IPS DF 4.7 (cell line): ENCODE measurements around the gene SLC25A48.
"Not testable (repeated sequence)": the region's sequence is repeated elsewhere in the genome, so short reads cannot be mapped to it uniquely, and the experiment has no call there.

Experiments
- DNase-seq: peaks from one replicate; pipeline ENCODE4 v3.0.0-alpha.2; 2013; ENCODE audit warnings: low spot score; ENCODE audit errors: extremely low read depth

Gene SLC25A48

DNA sequence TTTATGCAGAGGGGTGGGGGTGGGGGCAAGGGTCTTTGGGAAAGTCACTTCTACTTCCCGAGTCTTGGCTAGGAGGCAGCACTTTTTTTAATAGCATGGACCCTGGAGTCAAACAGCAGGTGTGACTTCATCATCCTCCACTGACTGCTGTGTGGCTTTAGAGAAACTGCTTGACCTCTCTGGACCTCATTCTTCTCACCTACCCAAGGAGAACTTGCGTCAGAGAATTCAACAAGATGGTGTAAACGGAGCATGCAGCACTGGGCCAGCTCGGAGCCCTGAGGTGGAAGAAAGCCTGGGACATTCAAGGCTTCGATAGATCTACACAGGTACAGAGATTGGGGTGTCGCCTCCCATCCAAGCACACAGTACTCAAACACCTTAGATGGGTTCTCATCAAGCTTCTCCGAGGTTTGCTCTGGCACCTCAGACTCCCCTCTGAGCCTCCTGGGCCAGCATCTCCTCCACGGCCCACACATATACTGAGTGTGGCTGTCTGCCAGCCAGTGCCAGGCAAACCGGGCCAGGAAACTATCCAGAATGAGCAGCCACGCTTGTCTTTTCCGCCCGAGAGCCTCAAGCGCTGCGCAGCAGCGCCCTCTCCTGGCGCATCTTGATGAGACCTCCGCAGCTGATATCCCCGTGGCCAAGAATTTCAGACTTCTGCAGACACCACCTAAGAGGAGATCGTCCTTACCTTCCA, 4.6 kb upstream of the SLC25A48 start:
- no peak for DNase-seq

DNA sequence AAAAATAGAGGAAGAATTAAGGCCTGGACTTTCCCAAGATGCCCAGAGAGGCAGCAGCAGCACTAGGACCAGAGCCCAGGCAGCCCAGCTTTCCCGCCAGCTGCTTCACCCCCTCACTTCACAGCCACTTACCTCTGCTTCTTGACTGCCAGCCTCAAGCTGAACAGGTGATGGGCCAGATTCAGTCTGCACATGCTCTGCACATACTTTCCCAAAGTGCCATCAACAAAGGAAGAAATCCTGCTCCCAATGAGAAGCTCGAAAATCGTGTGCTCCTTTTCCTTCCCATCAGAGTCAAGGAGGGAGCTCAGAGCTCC, 4.1 kb upstream of the SLC25A48 start:
- no peak for DNase-seq

DNA sequence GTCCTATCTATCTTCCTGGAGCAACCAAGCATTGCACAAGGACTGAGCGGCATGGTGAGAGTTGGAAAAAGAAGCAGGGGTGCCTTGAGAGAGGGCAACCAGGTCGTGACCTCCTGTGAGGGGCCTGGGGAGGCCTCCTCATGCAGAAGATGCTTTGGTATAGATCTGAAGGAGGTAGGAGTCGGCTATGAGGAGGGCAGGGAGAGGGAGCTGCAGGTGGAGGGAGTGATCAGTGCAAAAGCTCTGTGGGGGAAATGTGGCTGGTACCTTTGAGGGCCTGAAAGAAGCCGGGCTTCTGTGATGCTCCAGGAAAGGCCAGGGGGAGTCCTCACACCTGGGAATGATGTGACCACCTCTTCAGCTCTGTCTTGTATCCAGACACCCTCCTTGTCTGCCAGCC, 3.6 kb upstream of the SLC25A48 start:
- no peak for DNase-seq

DNA sequence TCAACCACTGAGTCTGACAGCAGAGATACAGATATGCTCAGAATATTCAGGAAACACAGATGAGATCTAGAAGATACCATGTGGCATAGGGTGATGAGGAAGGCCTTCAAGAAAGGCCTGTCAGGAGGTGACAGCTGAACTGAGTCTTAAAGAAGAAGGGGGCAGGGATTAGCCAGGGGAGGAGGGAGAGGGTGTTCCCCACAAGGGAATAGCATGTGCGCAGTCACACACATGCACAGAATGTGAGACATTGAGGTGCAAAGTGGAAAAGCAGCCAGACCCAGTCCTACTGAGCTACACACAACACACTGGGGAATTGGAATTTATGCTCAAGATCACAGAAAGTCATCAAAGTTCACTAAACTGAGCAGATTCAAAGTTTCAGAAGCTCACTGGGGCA, 3.0 kb upstream of the SLC25A48 start:
- no peak for DNase-seq

DNA sequence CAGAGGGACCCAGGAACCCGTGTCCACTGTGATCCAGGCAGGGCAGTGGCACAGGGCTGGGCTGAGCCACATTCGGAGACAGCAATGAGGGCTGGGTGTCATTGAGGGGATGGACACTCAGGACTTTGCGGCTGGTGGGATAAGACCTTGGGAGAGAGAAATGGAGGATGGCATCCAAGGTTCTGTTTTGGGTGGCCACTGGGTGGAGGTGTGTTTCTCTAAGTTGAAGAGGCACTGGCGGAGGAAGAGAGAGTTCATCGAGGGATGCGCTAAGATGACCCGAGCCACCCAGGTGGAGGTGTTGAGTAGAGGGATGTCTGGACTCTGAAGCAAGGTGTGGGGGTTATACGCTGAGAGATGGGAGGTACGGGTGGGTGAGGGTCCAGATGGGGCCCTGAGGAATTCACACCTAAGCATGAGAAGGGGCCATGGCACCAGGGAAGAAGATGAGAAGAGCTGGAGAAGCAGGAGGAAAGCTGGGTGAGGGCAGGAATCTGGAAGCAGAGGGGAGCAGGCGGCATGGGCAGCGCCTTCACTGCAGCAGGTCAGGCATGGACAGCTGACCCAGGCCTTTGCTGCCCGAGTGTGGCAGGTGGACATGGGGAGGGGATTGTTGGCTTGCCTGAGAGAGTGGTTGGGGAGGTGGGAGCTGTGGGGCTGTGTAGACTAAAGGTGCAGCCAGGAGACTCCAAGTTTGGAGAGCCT, 2.5 kb upstream of the SLC25A48 start:
- DNase-seq = no peak

DNA sequence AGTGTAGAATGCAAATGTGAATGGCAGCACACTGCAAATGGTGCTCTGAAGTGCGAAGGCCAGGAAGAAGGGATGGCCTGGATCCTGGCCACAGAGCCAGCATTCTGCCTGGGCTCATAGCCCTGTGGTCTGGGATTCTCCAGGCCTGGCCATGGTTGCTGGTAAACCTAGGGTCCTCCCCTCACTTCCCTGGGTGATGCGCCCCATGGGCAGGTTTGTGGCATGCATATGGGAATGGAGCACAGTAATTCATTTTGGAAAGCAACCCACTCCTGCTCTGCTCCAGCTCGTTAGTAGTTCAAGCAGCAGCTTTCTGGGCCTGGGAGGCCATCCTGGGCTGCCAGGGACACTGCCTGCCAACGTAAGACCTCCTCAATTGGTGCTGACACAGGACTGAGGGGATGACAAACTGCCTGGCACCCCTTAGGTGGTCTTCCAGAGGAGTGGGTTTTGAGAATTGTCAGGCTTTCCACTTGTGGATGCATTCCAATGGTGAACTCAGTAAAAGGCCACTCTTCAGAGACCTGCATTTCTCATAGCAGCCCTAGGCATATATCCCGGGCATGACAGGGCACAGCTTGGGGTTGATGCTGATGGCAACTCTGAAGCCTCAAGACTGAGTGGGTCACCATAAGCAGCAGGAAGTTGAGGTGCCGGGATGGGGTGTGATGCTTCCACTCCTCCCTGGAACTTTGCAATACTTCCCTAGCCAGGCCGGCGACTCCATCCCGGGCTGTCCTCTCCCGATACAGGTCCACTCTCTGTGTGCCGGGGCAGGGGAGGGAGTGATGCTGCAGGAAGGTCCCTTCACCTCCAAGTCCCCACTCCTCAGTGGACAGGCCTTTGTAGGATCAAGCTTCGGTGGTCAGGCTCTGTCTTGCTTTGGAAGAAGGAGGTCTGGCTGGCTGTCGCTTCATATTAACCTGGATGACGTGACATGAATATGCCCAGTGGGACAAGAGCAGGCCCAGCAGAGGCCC, 1.2 kb upstream of the SLC25A48 start:
- no peak for DNase-seq

DNA sequence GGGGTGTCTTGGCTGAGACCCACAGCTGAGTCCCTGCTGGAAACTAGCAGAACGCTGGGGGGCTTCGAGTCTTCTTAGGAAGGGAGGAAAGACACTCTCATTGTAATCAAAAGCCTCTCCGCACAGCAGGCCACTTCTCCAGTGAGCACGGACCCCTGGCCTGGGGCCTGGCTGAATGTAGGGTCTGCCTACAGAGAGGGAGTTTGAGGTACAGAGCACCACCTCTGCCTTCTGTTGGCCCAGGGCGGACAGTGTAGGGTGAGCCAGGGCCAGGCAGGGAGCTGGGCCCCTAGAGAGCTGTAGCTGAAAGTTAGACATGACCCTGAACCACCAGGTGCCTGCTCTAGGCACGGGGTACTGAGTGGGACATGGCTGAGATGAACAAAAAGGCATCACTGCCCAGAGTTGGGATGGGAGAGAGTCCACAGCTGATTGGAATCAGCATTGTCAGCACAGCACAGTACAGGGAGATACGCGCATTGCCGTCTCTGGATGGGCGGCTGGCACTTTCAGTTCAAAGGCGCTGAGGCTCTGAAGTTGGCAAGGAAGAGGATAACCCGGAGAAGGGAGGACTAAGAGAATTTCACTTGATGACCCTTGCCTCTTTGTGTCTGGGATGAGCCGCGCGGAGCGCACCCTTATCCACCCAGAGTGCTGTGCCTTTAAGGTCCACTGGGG, 363 bp upstream of the SLC25A48 start:
- DNase-seq = no peak

DNA sequence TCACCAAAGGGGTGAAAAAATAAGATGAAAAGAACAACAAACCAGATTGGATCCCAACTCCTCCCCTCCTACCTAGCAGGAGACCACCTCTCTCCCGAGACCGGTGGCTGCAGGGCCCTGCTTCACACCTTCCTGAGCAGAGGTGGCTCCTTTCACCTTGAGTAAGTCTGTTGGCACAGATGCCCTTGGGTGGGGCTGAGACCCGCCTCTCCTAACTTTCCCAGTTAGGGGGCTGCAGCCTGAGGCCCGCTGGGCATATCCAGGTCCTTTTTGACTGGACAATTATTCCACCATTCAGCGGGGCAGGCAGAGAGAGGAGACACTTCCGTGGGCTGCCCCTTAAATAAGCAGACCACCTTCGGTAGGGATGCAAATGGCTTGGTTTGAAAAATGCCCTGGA, 1.3 kb downstream of the SLC25A48 start:
- no peak for DNase-seq

DNA sequence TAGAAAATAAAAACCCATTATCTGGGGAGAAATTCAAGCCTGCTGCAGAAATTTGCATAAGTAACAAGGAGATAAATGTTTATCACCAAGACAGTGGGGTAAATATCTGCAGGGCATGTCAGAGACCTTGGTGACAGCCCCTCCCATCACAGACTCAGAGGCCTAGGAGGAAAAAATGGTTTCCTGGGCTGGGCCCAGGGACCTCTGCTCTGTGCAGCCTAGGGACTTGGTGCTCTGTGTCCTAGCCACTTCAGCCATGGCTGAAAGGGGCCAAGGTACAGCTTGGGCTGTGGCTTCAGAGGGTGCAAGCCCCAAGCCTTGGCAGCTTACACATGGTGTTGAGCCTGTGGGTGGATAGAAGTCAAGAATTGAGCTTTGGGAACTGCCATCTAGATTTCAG, 3.9 kb downstream of the SLC25A48 start:
- not testable (repeated sequence) for DNase-seq

DNA sequence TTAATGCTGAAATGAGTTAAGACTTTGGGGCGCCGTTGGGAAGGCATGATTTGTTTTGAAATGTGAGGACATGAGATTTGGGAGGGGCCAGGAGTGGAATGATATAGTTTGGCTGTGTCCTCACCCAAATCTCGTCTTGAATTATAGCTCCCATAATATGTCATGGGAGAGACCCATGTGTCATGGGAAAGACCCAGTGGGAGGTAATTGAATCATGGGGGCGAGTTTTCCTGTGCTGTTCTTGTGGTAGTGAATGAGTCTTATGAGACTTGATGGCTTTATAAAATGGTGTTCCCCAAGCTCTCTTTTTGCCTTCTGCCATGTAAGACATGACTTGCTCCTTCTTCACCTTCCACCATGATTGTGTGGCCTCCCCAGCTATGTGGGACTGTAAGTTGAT, 5.1 kb downstream of the SLC25A48 start:
- DNase-seq = no peak

DNA sequence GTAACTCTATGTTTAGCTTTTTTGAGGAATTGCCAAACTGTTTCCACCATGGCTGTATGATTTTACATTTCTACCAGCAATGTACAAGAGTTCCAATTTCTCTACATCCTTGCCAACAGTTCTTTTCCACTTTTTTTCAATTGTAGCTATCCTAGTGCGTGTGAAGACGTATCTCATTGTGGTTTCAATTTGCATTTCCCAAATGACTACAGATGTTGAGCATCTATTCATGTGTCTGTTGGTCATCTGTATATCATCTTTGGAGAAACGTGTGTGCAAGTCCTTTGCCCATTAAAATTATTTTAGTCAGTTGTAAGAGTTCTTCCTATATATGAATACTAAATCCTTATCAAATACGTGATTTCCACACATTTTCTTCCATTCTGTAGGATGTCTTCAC, 6.5 kb downstream of the SLC25A48 start:
- DNase-seq = no peak

DNA sequence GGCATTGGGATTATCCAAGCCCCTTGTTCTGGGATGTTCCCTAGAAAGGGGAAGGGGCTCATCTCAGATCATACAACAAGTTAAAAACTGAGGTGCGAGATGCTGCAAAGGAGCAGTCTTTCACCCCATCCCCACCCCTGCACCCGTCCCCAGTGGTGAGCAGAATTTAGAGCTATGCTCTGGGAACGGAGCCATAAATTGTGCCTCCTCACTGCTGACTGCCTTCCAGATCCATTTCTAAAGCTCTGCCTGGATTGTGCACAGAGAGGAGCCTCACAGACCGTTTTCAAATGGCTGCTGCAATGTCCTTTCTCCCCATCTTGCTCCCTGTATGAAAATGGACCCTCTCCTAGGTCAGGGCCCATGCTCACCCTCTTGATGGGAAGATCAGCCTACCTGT, 8.3 kb downstream of the SLC25A48 start:
- no peak for DNase-seq

DNA sequence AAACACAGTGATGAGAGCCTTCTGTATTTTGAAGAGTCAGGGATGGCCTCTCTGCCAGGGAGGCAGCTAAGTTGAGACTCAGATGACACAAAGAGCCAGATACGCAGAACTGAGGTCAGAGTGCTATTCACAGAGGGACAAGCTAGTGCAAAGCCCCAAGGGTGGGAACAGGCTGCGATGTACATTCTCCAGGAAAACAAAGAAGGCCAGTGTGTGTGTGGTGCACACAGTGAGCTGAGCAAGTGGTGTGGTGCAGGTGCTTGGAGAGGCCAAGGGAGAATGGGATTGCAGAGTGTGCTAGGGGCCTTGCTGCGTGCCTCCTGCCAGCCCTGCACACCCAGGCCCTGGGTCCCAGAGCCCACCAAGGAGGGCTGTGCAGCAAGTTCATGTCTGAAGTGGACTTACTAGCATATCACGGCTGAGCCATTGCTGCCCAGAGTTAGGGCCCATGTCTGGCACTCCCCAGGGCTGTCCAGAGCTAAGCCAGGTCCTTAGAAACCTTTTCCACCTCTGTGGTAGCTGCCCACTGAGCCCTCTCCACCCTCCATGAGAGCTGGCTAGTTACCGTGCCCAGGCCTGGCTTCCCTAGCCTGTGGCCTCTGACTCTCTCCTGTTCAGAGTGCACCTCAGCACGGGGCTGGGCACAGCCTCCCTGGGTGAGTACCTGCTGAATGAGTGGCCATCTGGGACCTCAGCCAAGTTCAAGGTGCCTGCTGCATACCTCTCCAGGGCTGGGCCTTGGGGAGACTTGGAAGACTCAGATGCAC, 9.3 kb downstream of the SLC25A48 start:
- DNase-seq = no peak

DNA sequence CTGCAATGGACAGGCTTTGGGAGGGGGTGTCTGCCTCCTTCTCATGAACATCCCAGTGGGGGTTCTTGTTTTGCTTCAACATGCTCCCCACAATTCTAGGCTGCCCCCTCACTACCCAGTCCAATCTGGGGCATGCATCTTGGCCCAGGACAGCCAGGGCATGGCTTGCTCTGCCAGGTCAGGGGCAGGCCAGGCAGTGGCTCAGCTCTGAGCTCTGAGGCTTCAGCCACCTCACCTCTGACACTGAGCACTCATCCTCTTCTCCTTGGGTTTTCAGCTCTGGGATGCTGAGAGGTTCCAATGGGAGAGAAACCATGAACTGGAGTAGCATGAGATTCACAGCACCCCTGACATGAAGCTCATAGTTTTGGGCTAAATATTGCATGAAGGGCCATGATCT, 11.8 kb downstream of the SLC25A48 start:
- no peak for DNase-seq

DNA sequence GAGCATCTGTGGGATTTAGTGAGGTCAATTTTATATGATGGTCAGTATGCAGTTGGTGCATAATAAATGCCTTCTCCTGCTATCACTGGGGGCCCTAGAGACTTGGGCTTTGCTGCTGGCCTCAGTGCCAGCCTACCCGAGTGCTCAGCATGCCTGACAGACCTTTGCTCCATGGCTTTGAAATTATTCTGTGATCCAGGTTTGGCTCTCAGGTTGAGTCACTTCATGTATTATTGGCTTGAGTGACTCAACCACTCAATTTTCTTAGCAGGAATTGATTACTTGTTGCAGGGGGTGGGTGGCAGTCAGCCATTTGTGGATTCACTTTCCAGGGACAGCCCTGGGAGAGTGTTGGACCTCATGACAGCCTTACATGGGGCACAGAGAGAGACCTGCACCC, 13.5 kb downstream of the SLC25A48 start:
- DNase-seq = no peak

DNA sequence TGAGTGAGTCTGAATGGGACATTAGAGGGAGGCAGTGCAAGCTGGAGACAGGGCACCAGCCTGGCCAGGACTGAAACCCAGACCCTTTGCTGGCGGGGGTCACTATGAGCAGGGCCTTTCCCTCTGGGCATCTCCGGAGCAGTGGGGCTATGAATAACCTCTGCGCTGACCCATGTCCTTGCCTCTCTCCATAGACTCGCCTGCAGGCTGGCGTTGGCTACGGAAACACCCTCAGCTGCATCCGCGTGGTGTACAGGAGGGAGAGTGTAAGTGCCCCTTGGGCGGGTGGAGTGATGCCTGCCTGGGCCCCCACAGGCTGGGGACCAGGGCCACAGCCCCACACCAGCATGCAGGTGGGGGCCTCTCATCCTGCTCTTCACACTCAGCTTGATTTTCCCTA, 15.8 kb downstream of the SLC25A48 start:
- DNase-seq = no peak

DNA sequence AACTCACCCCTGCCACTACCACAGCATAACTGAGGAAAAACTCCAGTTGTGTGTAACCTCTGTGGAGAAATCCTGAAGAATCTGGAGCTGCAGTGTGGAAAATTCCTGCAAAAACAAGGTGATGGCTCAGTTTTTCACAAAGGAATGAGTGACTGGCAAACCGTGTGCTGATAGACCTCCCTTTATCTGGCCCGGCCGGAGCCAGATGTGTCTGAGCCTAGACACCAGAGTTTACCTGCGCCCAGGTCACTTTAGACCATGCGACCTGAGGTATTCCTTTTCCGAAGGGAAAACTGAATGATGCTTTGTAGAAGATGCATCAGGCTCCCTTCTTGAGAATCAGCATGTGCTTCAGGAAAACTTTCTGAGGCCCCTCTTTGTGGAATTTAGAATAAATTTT, 16.2 kb downstream of the SLC25A48 start:
- DNase-seq = no peak

DNA sequence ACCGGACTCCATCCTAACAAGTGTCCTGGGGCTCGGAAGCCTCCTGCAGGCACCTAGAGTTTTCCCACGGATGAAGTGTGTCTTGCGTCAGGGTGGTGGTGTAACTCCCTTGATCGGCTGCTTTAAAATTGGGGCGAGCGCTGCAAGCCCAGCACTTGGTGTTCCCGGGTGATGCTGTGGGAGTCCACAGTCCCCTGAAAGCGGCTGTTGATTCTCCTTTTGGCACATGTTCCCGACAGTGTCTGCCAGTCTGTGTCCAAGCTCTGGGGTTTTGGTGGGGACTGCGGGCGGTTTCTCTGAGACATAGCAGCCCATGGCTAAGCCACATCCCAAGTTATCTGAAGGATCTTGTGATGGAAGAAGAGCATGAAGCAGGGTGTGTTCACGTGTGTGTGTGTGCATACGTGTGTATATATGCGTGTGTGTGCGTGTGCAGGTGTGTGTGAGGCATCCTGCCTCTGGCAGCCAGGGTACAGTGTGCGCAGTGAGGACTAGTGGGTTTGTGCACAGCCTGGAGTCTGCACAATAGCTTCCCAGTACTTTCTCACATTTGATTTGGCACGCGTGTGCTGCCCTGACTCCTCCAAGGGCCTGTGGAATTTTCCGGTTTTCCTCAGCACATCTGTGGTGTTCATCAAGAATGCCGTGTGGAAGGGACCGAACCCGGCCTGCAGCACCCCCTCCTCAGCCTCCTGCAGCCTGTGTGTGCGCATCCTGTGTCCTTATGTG, 16.9 kb downstream of the SLC25A48 start:
- no peak for DNase-seq

DNA sequence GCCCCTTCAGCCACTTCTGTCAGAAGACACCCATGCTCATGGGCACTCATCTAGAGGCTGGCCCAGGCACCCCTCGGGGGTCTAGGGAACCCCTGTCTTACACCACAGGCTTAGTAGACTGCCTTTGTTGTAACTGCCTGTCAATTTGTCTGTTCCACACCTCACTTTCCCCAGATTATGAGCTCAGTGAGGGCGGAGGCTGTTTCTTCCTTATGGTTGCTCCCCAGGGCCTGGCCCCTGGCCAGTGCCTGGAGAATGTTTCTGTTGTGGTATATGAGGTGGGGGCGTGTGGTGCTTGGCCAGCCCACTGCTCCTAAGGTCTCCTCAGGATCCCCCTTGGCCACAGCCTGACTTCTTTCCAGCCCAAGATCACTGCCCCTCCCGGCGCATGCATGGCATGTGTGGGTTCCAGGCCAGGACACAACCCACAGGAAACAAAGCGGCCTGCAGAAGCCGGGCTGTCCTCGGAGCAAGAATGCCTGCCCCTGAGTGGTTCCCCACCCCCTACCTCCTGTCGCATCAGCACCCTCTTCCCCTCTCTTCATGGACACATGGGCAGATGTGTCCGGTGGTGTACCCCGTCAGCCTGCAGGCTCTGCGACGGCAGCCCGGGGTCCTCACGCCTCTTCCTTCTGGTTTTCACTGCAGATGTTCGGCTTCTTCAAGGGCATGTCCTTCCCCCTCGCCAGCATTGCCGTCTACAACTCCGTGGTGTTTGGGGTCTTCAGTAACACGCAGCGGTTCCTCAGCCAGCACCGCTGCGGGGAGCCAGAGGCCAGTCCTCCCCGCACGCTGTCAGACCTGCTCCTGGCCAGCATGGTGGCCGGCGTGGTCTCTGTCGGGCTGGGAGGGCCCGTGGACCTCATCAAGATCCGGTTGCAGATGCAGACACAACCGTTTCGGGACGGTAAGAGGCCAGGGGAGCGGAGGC, 17.7 kb downstream of the SLC25A48 start:
- no peak for DNase-seq
